ENCODE data around the gene SCNN1A. TPM values are rescaled to one million over a fixed set of nuclear protein-coding genes. Genes with fewer than 3 reads are reported as not detected.
A peak's percentile ranks its signal among the peaks of the same experiment; 100 is the strongest.

The SCNN1A gene
- total RNA-seq, 5 donors from 2014 or later (not counting 1 experiment from before 2014, with no cell fraction given) = 1.0 to 3.4 (median 2.6) TPM

DNA sequence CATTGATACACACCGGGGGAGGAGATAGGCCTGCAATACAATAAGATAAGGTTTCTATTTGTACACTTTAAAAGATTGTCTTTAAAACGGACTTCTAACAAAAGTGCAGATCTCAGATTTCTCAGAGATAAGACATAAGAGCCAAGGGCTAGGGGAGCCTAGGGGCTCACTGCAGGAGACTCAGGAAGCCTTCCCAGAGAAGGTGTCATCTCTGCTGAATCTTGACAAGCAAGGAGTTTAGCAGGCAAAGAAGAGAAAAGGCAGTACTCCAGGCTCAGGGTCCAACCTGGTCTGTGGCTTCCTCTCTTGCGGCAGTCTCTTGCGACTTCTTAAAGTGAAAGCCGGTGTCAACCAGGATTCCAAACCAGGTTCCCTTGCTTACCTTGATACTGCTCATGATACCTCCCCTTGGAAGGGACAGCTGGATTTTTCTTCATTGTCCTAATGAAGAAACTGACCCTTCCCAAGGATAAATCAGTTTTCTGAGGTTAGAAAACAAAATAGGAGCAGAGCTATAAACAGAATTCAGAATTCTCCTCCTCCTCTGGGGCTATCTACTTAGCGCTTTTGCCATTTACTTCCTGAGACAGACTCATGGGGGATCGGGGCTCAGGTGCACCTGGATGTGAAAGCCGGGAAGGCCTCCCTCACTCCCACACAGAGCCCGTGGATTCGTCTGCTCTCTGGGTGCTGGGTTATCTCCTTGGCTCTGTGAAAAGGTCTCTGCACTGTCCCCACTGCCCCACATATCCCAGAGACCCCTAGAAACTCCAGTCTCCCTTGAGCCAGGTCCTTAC lies 1.7 kb upstream of the SCNN1A start:
- H3K36me3 Mint-ChIP-seq = no peaks in the 10 kb centered on the region
- H3K27me3 Mint-ChIP-seq = peaks cover 6 to 14% of the 10 kb centered on the region in 2 donors
- ChIA-PET POLR2A (no interaction called here), CTCF (no interaction called here)
- peak overlapping the region in 1 of 2 donors; percentile 41 for H3K4me3 ChIP-seq (ENCODE audit: control insufficient read depth in 1 of 2, extremely low read depth in 1 of 2, low read length in 1 of 2)
- H3K36me3 ChIP-seq (ENCODE audit: control insufficient read depth in 2 of 2, extremely low read depth in 1 of 2, insufficient read depth in 1 of 2, low read length in 1 of 2) = no peaks in the 10 kb centered on the region
- DNase-seq (peak in 3 of 35 experiments; percentile 17 to 47 (median 24)), ATAC-seq (replicated peaks in 1 of 4) (peak; percentile 59 to 82 (median 64))
- H3K27ac Mint-ChIP-seq = peak overlapping the region; percentile 82 to 85
- H3K27ac ChIP-seq (ENCODE audit: low read length) = peak overlapping the region; percentile 41
- H3K4me3 Mint-ChIP-seq = peak overlapping the region; percentile 37 to 84 (median 41)
- H3K9me3 ChIP-seq = no peaks in the 10 kb centered on the region
- WGBS (ENCODE audit: insufficient coverage) = 56% methylated on average over 4 of the region's 10 CpGs
- H3K9me3 Mint-ChIP-seq = no peaks in the 10 kb centered on the region
- H3K4me1 ChIP-seq (ENCODE audit: control insufficient read depth in 1 of 2, extremely low read depth in 1 of 2, insufficient read depth in 2 of 2, low read length in 2 of 2) = peaks cover 16 to 35% of the 10 kb centered on the region in 2 experiments
- peaks cover 28 to 39% (median 33%) of the 10 kb centered on the region in 3 donors for H3K4me1 Mint-ChIP-seq
- H3K27me3 ChIP-seq (replicated peaks in 1 of 2; ENCODE audit: control insufficient read depth in 2 of 2, extremely low read depth in 1 of 2, insufficient read depth in 2 of 2, low read length in 1 of 2) = peaks cover 0 to 38% of the 10 kb centered on the region in 2 experiments

DNA sequence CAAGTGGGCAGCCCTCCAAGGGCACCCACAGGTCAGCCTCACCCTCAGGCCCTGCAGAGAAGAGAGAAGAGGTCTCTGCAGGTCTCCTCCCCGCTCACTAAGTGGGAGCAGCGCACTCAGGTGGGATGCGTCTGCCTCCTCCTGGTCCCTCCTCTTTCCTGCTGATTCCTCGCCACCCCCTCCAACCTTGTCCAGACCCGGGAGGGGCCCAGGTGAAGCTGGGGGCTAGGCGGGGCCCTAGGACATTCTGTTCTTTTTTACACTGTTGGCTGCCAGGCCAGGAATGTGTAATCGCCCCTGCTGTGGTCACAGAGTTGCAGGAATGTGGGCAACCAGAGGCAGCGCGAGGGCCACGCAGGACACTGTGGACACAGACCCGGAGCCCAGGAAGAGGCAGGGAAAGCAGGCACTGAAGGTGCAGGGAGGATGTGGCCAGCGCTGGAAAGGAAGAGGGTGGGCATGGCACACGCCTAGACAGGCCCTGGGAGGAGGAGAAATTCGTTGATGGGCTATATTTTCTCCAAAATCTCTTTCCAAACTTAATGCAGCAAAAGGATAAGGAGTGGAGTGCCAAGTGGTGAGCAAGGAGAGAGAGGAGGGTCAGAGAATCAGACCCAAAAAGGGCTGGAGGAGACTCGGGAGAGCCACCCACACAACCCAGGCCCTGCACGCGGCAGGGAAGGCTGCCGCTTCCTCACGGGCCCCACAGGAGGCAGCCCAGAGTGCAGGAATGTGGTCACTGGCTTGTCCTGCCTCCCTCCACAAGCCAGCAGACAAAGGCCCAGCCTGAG lies 911 bp upstream of the SCNN1A start:
- Histone ChIP-seq H3K36me3 (ENCODE audit: control insufficient read depth in 2 of 2, extremely low read depth in 1 of 2, insufficient read depth in 1 of 2, low read length in 1 of 2) (no peaks in the 10 kb centered on the region), H3K27me3 (replicated peaks in 1 of 2; ENCODE audit: control insufficient read depth in 2 of 2, extremely low read depth in 1 of 2, insufficient read depth in 2 of 2, low read length in 1 of 2) (peaks cover 0 to 35% of the 10 kb centered on the region in 2 experiments), H3K9me3 (no peaks in the 10 kb centered on the region), H3K27ac (ENCODE audit: low read length) (peak overlapping the region; percentile 41), H3K4me1 (ENCODE audit: control insufficient read depth in 1 of 2, extremely low read depth in 1 of 2, insufficient read depth in 2 of 2, low read length in 2 of 2) (peaks cover 16 to 35% of the 10 kb centered on the region in 2 experiments), H3K4me3 (ENCODE audit: control insufficient read depth in 1 of 2, extremely low read depth in 1 of 2, low read length in 1 of 2) (peak overlapping the region in 1 of 2 donors; percentile 41)
- Mint-ChIP-seq H3K27ac (peak overlapping the region; percentile 82 to 85), H3K9me3 (no peaks in the 10 kb centered on the region), H3K4me1 (peaks cover 28 to 40% (median 33%) of the 10 kb centered on the region in 3 donors), H3K27me3 (peaks cover 0 to 7% of the 10 kb centered on the region in 2 donors), H3K36me3 (no peaks in the 10 kb centered on the region), H3K4me3 (peak overlapping the region; percentile 35 to 84 (median 41))
- ChIA-PET POLR2A (no interaction called here), CTCF (interaction anchor here in 1 of 2 donors (0.8 kb wide), 1 partner anchor 49 kb away, joined by 3 read pairs; no protein-coding TSS in a partner anchor)
- DNase-seq (peak in 1 of 35 experiments; percentile 25), ATAC-seq (replicated peaks in 1 of 4) (peak; percentile 48 to 70 (median 50))
- 65% methylated on average over 7 of the region's 19 CpGs for WGBS (ENCODE audit: insufficient coverage)

DNA sequence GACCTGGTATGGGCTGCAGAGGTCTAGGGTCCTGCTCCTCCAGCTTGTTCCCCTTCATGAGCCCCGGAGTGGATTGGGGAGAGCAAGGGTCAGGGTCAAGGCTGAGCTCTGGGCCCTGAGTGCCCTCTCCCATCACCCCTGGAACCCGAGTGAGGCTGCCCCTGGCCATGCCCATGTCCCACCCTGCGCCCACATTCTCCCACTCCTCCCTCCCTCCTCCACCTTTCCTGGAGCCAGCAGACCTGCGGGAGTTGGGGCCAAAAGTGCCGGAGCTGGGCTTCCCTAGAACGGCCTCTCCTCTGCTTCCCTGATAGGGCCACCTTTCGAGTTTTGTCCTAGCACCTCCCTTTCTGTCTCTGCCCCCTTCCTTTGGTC lies 590 bp downstream of the SCNN1A start:
- WGBS (ENCODE audit: insufficient coverage) = 90% methylated on average over 6 of the region's 7 CpGs
- CTCF ChIA-PET = interaction anchor here in 1 of 2 donors (1.0 kb wide), 1 partner anchor 90 kb away, joined by 6 read pairs; no protein-coding TSS in a partner anchor
- H3K4me3 Mint-ChIP-seq = no peak overlapping the region
- no peak overlapping the region for H3K27ac Mint-ChIP-seq
- Histone ChIP-seq H3K36me3 (ENCODE audit: control insufficient read depth in 2 of 2, extremely low read depth in 1 of 2, insufficient read depth in 1 of 2, low read length in 1 of 2) (no peaks in the 10 kb centered on the region), H3K9me3 (no peaks in the 10 kb centered on the region), H3K27ac (ENCODE audit: low read length) (no peak overlapping the region), H3K4me3 (ENCODE audit: control insufficient read depth in 1 of 2, extremely low read depth in 1 of 2, low read length in 1 of 2) (no peak overlapping the region), H3K27me3 (replicated peaks in 1 of 2; ENCODE audit: control insufficient read depth in 2 of 2, extremely low read depth in 1 of 2, insufficient read depth in 2 of 2, low read length in 1 of 2) (peaks cover 0 to 26% of the 10 kb centered on the region in 2 experiments), H3K4me1 (ENCODE audit: control insufficient read depth in 1 of 2, extremely low read depth in 1 of 2, insufficient read depth in 2 of 2, low read length in 2 of 2) (peaks cover 16 to 35% of the 10 kb centered on the region in 2 experiments)
- no peaks in the 10 kb centered on the region for H3K9me3 Mint-ChIP-seq
- no peak for ATAC-seq (replicated peaks in 1 of 4)
- POLR2A ChIA-PET = interaction anchor here in 1 of 2 donors (0.6 kb wide), 1 partner anchor 9 kb away, joined by 3 read pairs; the partner anchor contains the start of gene LTBR
- DNase-seq = no peak
- no peaks in the 10 kb centered on the region for H3K36me3 Mint-ChIP-seq
- H3K4me1 Mint-ChIP-seq = peaks cover 28 to 44% (median 33%) of the 10 kb centered on the region in 3 donors
- H3K27me3 Mint-ChIP-seq = peaks cover 0 to 2% of the 10 kb centered on the region in 2 donors

DNA sequence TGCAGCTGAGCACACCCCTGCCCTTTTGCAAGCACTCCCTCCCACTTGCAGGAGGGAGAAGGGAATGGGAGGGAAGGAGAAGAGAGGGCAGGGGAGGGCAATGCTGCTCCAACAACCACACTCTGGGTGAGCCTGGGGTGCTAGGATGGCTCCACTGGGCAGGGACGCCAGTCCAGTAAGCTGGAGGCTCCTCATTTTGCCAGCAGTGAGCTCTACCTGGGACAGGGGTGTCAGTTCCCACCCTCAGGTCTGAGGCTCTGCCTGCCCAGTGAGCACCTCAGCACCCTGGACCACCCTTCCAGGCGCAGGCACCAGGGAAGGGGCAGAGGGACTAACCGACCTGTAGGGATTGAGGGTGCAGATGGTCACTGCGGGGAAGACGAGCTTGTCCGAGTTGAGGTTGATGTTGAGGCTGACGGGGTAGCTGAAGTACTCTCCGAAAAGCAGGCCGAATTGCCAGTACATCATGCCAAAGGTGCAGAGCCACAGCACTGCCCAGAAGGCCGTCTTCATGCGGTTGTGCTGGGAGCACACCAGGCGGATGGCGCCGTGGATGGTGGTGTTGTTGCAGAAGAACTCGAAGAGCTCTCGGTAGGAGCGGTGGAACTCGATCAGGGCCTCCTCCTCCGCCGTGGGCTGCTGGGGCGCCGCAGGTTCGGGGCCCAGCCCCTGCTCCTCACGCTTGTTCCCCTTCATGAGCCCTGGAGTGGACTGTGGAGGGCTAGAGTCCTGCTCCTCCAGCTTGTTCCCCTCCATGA lies 1.2 kb downstream of the SCNN1A start:
- Histone ChIP-seq H3K27ac (ENCODE audit: low read length) (no peak overlapping the region), H3K4me3 (ENCODE audit: control insufficient read depth in 1 of 2, extremely low read depth in 1 of 2, low read length in 1 of 2) (no peak overlapping the region), H3K27me3 (replicated peaks in 1 of 2; ENCODE audit: control insufficient read depth in 2 of 2, extremely low read depth in 1 of 2, insufficient read depth in 2 of 2, low read length in 1 of 2) (peaks cover 0 to 26% of the 10 kb centered on the region in 2 experiments), H3K4me1 (ENCODE audit: control insufficient read depth in 1 of 2, extremely low read depth in 1 of 2, insufficient read depth in 2 of 2, low read length in 2 of 2) (peaks cover 16 to 36% of the 10 kb centered on the region in 2 experiments), H3K36me3 (ENCODE audit: control insufficient read depth in 2 of 2, extremely low read depth in 1 of 2, insufficient read depth in 1 of 2, low read length in 1 of 2) (no peaks in the 10 kb centered on the region), H3K9me3 (no peaks in the 10 kb centered on the region)
- no peak for ATAC-seq (replicated peaks in 1 of 4)
- H3K4me3 Mint-ChIP-seq = no peak overlapping the region
- H3K27me3 Mint-ChIP-seq = peaks cover 0 to 2% of the 10 kb centered on the region in 2 donors
- POLR2A ChIA-PET = interaction anchor here in 1 of 2 donors (0.6 kb wide), 1 partner anchor 10 kb away, joined by 3 read pairs; the partner anchor contains the start of gene LTBR
- H3K27ac Mint-ChIP-seq = no peak overlapping the region
- H3K4me1 Mint-ChIP-seq = peaks cover 28 to 44% (median 33%) of the 10 kb centered on the region in 3 donors
- no peak for DNase-seq
- CTCF ChIA-PET = interaction anchor here in 1 of 2 donors (1.0 kb wide), 1 partner anchor 91 kb away, joined by 6 read pairs; no protein-coding TSS in a partner anchor
- H3K9me3 Mint-ChIP-seq = no peaks in the 10 kb centered on the region
- no peaks in the 10 kb centered on the region for H3K36me3 Mint-ChIP-seq
- WGBS (ENCODE audit: insufficient coverage) = 94% methylated on average over 18 of the region's 24 CpGs

DNA sequence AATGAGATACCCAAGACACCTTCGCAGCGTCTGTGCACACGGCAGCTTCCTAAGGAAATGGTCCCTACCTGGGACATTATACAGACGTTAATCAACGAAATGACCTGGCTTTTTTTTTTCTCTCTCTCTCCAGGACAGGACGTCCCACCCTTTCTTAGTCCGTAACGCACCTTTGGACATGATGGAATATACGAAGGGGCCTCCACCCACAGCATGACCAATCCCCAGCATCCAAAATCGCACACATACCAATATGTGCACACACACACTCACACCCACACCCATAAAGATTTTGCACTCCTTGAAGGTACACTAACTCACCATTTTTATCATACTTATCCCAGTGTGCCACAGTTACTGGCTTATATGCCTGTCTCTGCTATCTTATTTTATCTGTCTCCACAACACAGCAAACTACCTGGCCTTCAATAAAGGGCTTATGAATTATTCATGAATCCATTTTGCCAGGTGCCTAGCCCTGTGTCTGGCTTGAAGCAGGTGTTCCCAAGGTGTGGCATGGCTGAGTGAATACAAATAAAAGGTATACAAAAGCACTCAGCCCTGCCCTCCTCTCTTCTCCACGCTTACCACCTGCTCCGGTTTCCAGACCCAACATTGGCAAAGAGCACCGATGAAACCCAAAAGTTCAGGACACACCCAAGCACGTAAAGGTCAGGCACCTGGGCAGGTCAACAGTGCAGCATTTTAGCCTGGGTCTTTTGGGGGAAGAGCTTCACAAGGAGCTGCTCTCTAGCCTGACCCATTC lies 2.2 kb downstream of the SCNN1A start:
- no peaks in the 10 kb centered on the region for H3K36me3 ChIP-seq (ENCODE audit: control insufficient read depth in 2 of 2, extremely low read depth in 1 of 2, insufficient read depth in 1 of 2, low read length in 1 of 2)
- ChIA-PET CTCF (no interaction called here), POLR2A (no interaction called here)
- peaks cover 16 to 45% of the 10 kb centered on the region in 2 experiments for H3K4me1 ChIP-seq (ENCODE audit: control insufficient read depth in 1 of 2, extremely low read depth in 1 of 2, insufficient read depth in 2 of 2, low read length in 2 of 2)
- ATAC-seq (replicated peaks in 1 of 4) (no peak), DNase-seq (no peak)
- Mint-ChIP-seq H3K27ac (peak overlapping the region in 1 of 2 donors; percentile 70), H3K4me1 (peaks cover 28 to 46% (median 39%) of the 10 kb centered on the region in 3 donors), H3K4me3 (no peak overlapping the region), H3K27me3 (peaks cover 0 to 2% of the 10 kb centered on the region in 2 donors), H3K9me3 (no peaks in the 10 kb centered on the region), H3K36me3 (no peaks in the 10 kb centered on the region)
- peaks cover 0 to 19% of the 10 kb centered on the region in 2 experiments for H3K27me3 ChIP-seq (replicated peaks in 1 of 2; ENCODE audit: control insufficient read depth in 2 of 2, extremely low read depth in 1 of 2, insufficient read depth in 2 of 2, low read length in 1 of 2)
- 87% methylated on average over 8 of the region's 14 CpGs for WGBS (ENCODE audit: insufficient coverage)
- no peak overlapping the region for H3K4me3 ChIP-seq (ENCODE audit: control insufficient read depth in 1 of 2, extremely low read depth in 1 of 2, low read length in 1 of 2)
- peak overlapping the region; percentile 7 for H3K27ac ChIP-seq (ENCODE audit: low read length)
- no peaks in the 10 kb centered on the region for H3K9me3 ChIP-seq
